HG02885 (cell line): ENCODE results near the gene CNOT1.
"Not testable (repeated sequence)": the region's sequence is repeated elsewhere in the genome, so short reads cannot be mapped to it uniquely, and the experiment has no call there.

Experiments used
- ATAC-seq: cut with Tn5 transposase; IDR thresholded peaks from one replicate; pipeline ENCODE4 v1.9.1; 2021; ENCODE audit warnings: mild to moderate bottlenecking; ENCODE audit not compliant: unreplicated experiment, poor library complexity

The CNOT1 gene

DNA sequence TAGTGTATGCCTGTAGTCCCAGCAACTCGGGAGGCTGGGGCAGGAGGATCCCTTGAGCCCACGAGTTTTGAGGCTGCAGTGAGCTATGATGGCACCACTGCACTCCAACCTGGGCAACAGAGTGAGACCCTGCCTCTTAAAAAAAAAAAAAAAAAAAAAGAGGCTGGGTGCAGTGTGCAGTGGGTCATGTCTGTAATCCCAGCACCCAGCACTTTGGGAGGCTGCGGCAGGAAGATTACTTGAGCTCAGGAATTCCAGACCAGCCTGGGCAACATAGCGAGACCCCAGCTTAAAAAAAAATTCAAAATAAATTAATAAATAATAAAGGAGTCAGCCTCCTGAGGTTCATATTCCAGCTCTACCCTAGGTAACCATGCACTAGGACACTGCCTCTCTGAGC is 9.6 kb upstream of the CNOT1 start:
- ATAC-seq = no peak

GRCh38 chr16:58638148-58639036 is 8.8 kb upstream of the CNOT1 start:
- no peak for ATAC-seq

- not testable (repeated sequence) for ATAC-seq
These were observed 7.4 kb upstream of the CNOT1 start for GRCh38 chr16:58637021-58637420.

DNA sequence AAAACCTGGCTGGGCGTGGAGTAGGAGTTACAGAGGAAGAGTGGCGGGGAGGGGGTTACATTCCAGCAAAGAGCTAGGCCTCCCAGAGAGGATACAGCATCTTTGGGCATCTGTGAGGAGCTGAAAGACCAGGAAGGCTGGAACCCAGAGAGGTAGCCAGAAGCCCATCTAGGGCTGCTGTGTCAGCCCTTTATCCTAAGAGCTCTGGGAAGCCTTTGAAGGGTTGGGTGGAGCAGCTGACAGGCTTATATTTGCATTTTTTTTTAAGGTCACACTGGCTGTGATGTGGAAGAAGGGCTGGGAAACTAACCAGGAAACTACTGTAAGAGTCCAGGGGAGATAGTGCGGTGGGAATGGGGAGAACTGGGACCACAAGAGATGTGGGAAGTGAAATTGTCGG is 6.8 kb upstream of the CNOT1 start:
- no peak for ATAC-seq

GRCh38 chr16:58635502-58635901 is 5.9 kb upstream of the CNOT1 start:
- no peak for ATAC-seq

DNA sequence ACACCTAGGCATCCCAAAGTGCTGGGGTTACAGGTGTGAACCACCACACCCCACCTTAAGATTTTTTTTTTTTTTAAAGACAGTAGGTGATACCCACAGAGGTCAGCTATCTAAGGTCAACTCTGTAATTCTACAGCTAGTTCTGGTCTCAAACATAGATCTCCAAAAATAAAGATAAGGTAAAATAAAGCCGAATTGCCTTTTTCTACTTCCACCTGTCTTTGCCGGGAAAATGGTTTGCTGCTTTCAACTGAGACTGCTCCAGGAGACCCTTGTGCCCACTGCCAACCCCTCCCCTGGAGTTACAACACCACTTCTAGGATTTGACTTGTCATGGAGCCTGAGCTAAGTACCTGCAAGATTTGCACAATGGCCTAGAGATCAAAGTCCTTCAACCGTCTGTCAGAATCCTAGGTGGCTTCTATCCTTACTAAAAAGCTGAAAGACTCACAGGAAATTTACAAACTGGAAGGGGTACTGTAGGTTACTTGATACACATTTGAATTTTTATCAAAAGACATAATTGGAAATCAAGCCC is 4.7 kb upstream of the CNOT1 start:
- ATAC-seq = no peak

GRCh38 chr16:58628845-58629732 is 537 bp downstream of the CNOT1 start:
- peak; percentile 17 for ATAC-seq

- no peak for ATAC-seq
These were observed 5.4 kb downstream of the CNOT1 start for GRCh38 chr16:58624209-58624608.

GRCh38 chr16:58620396-58620795 is 9.2 kb downstream of the CNOT1 start:
- no peak for ATAC-seq

GRCh38 chr16:58615280-58615679 is 14.3 kb downstream of the CNOT1 start:
- ATAC-seq = no peak

DNA sequence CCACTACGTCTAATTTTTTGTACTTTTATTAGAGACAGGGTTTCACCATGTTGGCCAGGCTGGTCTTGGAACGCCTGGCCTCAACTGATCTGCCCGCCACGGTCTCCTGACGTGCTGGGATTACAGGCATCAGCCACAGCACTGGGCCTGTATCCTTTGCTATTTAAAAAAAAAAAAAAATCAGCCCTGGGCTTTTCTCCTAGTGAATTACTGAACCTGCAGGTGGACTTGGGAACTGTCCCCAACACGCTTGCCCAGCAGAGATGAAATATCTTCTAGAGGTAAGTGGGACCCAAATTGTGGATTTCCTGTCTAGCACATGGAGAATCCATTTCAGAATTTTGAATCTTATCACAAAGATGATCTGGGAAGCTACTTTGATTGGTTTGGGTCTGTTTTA is 14.8 kb downstream of the CNOT1 start:
- no peak for ATAC-seq

- no peak for ATAC-seq
These were observed 15.4 kb downstream of the CNOT1 start for GRCh38 chr16:58614212-58614611.

DNA sequence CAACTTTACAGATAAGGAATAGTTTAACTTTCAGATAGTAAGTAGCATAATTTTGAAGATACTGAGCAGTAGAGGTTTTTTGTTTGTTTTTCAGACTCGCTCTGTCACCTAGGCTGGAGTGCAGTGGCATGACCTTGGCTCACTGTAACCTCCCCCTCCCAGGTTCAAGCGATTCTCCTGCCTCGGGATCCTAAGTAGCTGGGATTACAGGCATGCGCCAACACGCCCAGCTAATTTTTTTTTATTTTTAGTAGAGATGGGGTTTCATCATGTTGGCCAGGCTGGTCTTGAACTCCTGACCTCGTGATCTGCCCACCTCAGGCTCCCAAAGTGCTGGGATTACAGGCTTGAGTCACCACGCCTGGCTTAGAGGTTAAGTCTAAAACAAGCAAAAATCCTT is 16.7 kb downstream of the CNOT1 start:
- not testable (repeated sequence) for ATAC-seq

DNA sequence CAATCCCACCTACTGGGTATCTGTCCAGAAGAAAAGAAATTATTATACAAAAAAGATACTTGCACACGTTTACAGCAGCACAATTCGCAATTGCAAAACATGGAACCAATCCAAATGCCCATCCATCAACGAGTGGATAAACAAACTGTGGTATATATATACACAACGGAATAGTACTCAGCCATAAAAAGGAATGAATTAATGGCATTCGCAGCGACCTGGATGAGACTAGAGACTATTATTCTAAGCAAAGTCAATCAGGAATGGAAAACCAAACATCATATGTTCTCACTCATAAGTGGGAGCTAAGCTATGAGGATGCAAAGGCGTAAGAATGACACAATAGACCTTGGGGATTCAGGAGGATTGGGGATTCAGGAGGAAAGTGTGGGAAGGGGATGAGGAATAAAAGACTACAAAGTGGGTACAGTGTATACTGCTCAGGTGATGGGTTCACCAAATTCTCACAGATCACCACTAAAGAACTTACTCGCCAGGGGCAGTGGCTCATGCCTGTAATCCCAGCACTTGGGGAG is 21.0 kb downstream of the CNOT1 start:
- no peak for ATAC-seq

DNA sequence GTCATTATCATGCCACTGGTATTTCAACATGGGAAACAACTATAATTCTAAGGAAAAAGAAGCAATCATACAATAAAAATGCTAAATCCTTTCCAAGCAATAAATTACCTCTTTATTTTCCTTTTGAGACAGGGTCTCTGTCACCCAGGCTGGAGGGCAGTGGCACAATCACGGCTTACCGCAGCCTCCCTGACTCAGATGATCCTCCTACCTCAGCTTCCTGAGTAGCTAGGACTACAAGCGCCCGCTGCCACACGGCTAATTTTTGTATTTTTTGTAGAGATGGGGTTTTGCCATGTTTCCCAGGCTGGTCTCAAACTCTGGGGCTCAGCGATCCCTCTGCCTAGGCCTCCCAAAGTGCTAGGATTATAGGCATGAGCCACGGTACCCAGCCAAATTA is 24.1 kb downstream of the CNOT1 start:
- no peak for ATAC-seq

GRCh38 chr16:58591083-58591482 is 38.5 kb downstream of the CNOT1 start:
- no peak for ATAC-seq

DNA sequence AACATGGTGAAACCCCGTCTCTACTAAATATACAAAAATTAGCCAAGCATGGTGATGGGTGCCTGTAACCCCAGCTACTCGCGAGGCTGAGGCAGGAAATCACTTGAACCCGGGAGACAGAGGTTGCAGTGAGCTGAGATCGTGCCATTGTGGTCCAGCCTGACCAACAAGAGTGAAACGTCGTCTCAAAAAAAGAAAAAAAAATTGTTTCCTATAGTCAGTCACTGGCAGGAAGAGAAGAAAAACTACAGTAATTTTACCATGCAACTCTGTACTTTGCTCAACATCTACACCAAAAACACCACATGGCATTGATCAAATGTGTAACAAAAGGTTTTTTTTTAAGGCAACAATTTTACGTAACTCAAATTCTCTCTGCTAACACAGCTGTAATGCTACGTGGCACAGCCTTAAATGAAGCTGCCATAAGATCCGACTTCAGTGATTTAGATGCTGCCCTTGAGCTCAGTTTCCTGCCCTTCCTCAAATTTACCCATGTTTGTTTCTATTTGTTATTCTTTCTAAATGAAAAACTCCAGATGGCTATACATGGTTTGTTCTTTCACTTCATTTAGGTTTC is 40.2 kb downstream of the CNOT1 start:
- no peak for ATAC-seq

DNA sequence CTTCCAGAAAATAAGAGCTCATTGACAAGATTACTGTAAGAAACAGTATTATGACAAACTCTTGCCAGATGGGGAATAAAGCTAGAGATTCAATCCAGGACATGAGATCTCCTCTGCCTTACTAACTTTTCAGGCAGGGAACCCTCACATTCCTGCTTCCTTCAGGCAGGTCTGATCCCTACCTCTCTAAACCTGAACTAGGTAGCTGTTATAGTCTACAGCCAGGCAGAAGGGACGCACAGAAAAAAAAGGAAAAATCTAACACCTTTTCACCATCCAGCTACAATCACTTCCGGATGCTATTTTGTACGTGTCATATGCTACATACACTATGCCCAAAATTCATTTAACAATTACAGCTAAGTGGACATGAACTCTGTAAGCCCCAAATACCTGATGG is 41.2 kb downstream of the CNOT1 start:
- no peak for ATAC-seq

GRCh38 chr16:58586340-58587030 is 43.1 kb downstream of the CNOT1 start:
- ATAC-seq = no peak
